Measurements from ENCODE around the gene BANP.

BANP gene

GRCh38 chr16:87952751-87953150 lies 1.5 kb downstream of the BANP start:
- no peak for DNase-seq

- DNase-seq = peak; percentile 39
Observed at GRCh38 chr16:87953308-87954215, 2.3 kb downstream of the BANP start.

DNA sequence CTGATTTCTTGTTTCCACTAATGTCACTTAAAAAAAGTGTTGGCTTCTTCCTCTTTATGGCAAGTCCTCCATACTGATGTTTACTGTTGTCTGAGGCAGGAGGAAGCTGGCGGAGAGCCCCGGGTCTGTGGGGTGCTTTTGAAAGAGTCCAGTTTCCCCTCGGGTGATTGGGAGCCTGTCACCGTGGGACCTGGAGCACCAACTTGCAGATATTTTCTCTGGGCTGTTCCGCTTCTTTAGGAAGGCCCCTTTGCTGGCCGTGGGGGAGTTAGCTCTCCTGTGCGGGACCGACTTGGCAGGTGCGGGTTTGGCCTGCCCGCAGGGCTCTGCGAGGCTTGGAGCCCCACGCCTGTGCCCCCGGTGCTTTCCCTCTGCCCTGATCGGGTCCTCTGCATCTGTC lies 3.1 kb downstream of the BANP start:
- peak; percentile 39 for DNase-seq

GRCh38 chr16:87954826-87955225 lies 3.6 kb downstream of the BANP start:
- no peak for DNase-seq

- DNase-seq = peak; percentile 60
Observed at GRCh38 chr16:87955302-87956097, 4.3 kb downstream of the BANP start.

DNA sequence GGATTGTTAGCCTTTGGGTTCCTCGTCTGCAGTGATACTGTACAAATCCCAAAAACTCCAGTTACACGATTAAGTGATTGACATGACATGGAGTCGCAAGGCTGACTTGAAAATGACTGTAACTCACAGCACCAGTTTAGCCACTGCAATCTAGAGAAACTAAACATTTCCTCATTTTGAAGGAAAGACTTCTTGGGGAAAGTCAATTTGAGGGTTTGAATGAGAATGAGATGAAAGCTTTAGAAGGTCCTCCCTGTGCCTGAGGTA lies 4.8 kb downstream of the BANP start:
- peak; percentile 76 for DNase-seq

- peak; percentile 52 for DNase-seq
Observed at GRCh38 chr16:87956365-87957231, 5.4 kb downstream of the BANP start.

- DNase-seq = no peak
Observed at GRCh38 chr16:87957296-87958094, 6.3 kb downstream of the BANP start.

- DNase-seq = no peak
Observed at GRCh38 chr16:87958632-87959031, 7.4 kb downstream of the BANP start.

DNA sequence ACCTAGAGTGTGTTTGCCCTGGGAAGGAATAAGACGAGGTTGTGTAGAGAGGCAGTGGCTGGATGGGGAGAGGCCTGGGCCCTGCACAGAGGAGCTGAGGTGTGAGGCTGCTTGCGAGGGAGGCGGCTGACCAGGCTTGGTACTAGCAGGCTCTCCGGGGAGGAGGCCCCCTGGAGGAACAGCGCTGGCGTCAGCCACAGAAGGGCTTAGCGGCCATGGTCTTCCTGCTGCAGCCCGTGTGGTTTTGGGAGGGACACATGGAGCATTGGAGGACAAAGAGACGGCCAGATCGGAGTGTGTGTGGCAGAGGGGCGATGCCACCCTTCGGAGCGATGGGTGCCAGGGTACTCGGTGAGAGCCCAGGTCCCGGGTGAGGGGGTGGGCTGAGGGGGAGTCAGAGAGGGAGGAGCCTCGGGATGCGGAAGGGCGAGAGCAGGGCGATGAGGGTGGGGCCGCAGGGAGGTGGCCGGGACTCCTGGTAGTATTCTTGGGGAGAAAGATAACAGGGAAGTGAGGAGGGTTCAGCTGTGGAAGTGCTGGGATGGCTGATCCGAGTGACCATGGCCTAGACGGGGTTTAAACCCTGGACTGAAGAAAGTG lies 8.3 kb downstream of the BANP start:
- no peak for DNase-seq

- no peak for DNase-seq
Observed at GRCh38 chr16:87960296-87960695, 9.1 kb downstream of the BANP start.

DNA sequence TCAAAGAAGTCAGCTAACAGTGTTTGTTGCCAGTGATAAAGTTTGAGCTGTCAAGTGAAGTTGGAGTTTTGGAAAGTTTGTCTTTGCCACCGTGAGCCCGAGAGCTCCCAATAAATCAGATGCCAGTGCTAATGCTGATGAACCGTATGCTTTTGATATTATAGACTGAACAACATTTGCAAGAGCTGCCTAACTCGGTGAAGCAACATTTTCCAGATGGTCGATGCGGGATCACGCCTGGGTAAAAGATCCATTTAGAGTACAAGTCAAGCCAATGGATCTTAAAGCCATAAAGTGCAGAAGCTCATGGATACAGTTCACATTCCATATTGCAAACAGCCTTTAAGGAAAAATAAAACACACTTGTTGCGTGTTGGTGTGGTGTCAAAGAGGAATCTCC lies 9.6 kb downstream of the BANP start:
- no peak for DNase-seq

DNA sequence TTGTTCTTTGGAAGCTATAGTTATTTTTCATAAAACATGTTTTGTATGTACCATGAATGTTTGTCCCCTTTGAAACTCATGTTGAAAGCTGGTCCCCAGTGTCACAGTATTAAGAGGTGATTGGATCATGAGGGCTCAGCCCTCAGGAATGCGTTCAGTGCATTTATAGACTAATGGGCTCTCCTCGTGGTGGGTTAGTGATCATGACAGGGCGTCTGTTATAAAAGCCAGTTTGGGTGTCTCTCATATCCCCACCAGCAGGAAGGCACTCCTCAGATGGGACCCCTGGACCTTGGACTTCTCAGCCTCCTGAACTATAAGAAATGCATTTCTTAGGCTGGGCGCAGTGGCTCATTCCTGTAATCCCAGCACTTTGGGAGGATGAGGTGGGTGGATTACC lies 10.4 kb downstream of the BANP start:
- DNase-seq = no peak

GRCh38 chr16:87963400-87963799 lies 12.2 kb downstream of the BANP start:
- peak; percentile 24 for DNase-seq

DNA sequence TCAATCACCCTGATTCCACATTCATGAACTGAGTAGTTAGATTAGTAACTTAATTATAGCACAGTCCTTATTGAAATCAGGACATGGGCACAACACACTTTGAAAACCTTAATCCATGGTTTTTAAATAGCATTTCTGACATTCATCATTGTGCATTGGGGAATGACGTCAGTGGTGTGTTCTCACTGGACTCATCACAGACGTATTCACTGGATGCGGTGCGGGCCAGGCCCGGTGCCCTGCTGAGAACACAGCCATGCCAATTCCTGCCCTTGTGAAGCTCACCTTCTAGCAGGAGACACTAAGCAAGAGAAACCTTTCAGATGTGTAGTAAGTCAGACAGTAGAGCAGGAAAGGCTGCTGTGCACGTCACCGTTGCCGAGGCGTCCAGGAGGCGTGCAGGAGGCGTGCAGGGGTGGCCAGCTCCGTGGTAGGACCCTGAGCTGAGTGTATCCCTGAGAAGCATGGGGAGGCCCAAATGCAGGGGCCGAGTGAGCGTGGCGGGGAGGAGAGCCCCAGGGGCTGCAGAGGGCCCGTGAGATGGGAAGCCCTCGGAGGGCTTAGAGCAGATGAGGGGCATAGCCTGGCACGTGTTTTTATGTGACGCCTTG lies 12.9 kb downstream of the BANP start:
- no peak for DNase-seq

DNA sequence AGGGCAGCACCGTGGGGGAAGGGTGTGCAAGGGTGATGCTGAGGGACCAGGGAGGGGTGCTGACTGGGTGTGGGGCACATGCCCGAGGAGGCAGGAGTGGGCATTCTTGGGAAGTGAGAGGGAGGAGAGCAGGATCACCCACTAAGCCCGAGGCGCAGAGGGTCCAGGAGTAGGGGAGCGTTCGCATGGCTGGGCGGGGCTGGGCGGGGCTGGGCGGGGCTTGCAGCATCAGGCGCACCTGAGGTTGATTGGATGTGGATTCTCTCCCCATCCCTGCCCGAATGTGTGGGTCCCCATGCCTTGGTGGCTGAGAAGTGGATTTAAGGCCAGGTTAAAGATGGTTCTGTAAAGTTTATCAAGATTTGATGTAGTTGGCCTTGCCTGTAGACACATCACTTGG lies 14.2 kb downstream of the BANP start:
- DNase-seq = no peak

DNA sequence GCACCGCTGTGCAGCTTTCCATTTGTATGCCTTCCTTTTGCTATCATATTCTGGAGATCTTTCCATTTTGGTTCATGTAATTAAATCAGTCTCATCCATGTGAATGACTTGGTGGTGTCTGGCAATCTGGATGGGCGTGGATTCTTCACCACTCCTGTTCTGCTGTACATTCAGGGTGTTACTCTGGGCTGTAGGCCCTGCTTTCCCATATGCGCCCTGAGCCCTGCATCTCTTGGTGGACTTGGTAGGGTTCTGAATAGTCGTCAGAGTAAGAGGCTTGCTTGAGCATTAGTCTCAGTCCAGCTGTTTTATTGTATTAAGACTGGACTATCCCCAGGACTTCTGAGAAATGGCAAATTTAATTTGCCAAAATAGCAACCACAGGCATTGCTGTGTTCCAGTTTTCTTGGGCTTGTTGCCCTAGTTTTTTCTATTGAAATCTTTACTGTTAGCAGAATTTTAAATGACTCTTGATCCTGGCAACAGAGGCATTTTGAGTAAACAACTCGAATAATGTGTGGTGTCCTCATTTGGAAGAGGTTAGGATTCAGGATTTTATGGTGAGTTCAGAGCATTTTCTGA lies 14.9 kb downstream of the BANP start:
- no peak for DNase-seq

- no peak for DNase-seq
Observed at GRCh38 chr16:87966685-87967185, 15.5 kb downstream of the BANP start.

- DNase-seq = no peak
Observed at GRCh38 chr16:87968541-87968940, 17.3 kb downstream of the BANP start.

DNA sequence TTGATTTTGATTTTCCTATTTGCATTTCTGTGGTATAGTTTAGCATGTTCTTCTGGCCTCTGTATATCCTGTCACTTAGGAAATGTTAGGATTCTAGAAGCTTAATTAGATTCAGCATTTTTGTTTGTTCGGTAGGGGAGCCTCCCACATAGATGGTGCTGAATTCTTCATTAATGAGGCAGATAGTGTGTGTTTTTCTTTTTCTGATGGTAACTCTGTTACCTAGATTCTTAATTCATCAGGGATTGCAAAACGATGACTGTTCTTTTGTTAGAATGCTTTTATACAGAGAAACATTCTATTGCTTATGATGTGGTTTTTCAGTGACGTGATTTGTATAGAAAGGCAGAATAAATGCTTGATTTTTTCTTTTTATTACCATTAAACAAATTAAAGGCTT lies 19.0 kb downstream of the BANP start:
- no peak for DNase-seq

DNA sequence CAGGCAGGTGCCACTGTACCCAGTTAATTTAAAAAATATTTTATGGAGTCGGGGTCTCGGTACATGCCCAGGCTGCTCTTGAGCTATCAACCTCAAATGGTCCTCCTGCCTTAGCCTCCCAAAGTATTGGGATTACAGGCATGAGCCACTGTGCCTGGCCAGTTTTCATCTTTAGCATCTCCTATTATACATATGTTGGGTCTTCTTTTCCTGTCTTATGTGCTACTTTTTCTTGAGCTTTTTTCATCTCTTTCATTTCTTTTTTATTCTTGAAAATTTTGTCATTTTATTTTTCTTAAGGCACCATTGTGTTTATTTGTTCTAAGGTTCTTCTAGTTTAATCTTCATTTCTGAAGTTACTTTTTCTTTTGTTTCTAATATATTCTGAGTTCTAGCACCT lies 20.7 kb downstream of the BANP start:
- no peak for DNase-seq
